Endothelial cell of umbilical vein (primary cell): ENCODE measurements around the gene VEPH1. TPM values are rescaled to one million over a fixed set of nuclear protein-coding genes. Genes with fewer than 3 reads are reported as not detected.

Experiments
- BruUV-seq: library from RNA; stranded (reverse); fragments of 400-500 nt; replicated peaks from 2 replicates; lab custom pipeline; 2021; lab: Mats Ljungman, UMichigan
- CTCF ChIA-PET: fragments of 300-600, 350-600 bp; sonication (Branson Sonifier 250); formaldehyde crosslinking; loops from one replicate; lab custom pipeline; 2021; ENCODE audit warnings: antibody characterized with exemption, inconsistent platforms; lab: Charles Lee
- POLR2A ChIA-PET: fragments of 300-600, 350-600 bp; sonication (Branson Sonifier 250); formaldehyde crosslinking; loops from one replicate; lab custom pipeline; 2021; ENCODE audit warnings: antibody characterized with exemption, inconsistent platforms; lab: Charles Lee
- DNase-seq: peaks from one replicate; pipeline ENCODE4 v3.0.0-alpha.2; 2011; ENCODE audit warnings: low read depth, low spot score
- FAIRE-seq: peaks from 2 replicates; lab custom pipeline; 2011; peaks lifted over from hg19 to GRCh38; lab: Jason Lieb, UNC
- H2AFZ ChIP-seq: 2 replicates; pipeline ENCODE4 v1.6.0; 2012; ENCODE audit warnings: low read depth, low read length, control low read depth, inconsistent platforms
- H3K27ac ChIP-seq: 2 replicates; pipeline ENCODE4 v1.5.1; 2011; ENCODE audit warnings: low read depth, mild to moderate bottlenecking, control low read depth, low read length, moderate library complexity; ENCODE audit not compliant: insufficient read depth
- H3K27me3 ChIP-seq, 2 experiments: 2 replicates each; pipeline versions ENCODE4 v1.6.0 to v1.6.1; 2011; ENCODE audit warnings: low read length in 2 of 2, mixed read lengths in 1 of 2; ENCODE audit not compliant: control insufficient read depth in 2 of 2, insufficient read depth in 2 of 2
- H3K36me3 ChIP-seq, 2 experiments: 2 replicates in 1 of 2; 3 replicates in 1 of 2; pipeline ENCODE4 v1.5.1; 2011; ENCODE audit warnings: low read length in 2 of 2, mild to moderate bottlenecking in 1 of 2, moderate library complexity in 1 of 2; ENCODE audit not compliant: control insufficient read depth in 2 of 2, insufficient read depth in 2 of 2; ENCODE audit errors: extremely low read depth in 1 of 2
- H3K4me1 ChIP-seq: 3 replicates; pipeline ENCODE4 v1.5.1; 2011; ENCODE audit warnings: mild to moderate bottlenecking, low read length; ENCODE audit not compliant: control insufficient read depth, insufficient read depth; ENCODE audit errors: extremely low read depth
- H3K4me2 ChIP-seq: 2 replicates; pipeline ENCODE4 v1.6.1; 2011; ENCODE audit warnings: low read length, control low read depth, mixed read lengths; ENCODE audit not compliant: insufficient read depth
- H3K4me3 ChIP-seq, 3 experiments: fragments of 200-600 bp in 1 of 3; sonication (generic), shearing (Covaris generic) in 1 of 3; replicated peaks in 1 of 3; 2 replicates each; pipeline ENCODE4 v1.5.1; 2011 to 2016; ENCODE audit warnings: control low read depth in 3 of 3, low read length in 3 of 3, mild to moderate bottlenecking in 2 of 3, inconsistent platforms in 1 of 3, low read depth in 1 of 3, moderate library complexity in 1 of 3; ENCODE audit not compliant: insufficient read depth in 1 of 3
- H3K79me2 ChIP-seq: 2 replicates; pipeline ENCODE4 v1.6.0; 2012; ENCODE audit warnings: low read length, inconsistent platforms; ENCODE audit not compliant: control insufficient read depth, insufficient read depth
- H3K9ac ChIP-seq: replicated peaks from 2 replicates; pipeline ENCODE3; 2011; ENCODE audit warnings: low read length, control low read depth; ENCODE audit not compliant: insufficient read depth; ENCODE audit errors: extremely low read depth
- H3K9me1 ChIP-seq: replicated peaks from 3 replicates; pipeline ENCODE4 v1.6.0; 2011; ENCODE audit warnings: mild to moderate bottlenecking, low read length; ENCODE audit not compliant: control insufficient read depth, insufficient read depth; ENCODE audit errors: extremely low read depth
- H3K9me3 ChIP-seq: replicated peaks from 2 replicates; pipeline ENCODE4 v1.5.1; 2012; ENCODE audit warnings: low read length, inconsistent platforms; ENCODE audit not compliant: control insufficient read depth, insufficient read depth
- H4K20me1 ChIP-seq: replicated peaks from 2 replicates; pipeline ENCODE3; 2011; ENCODE audit warnings: mild to moderate bottlenecking, low read length; ENCODE audit not compliant: control insufficient read depth, insufficient read depth; ENCODE audit errors: extremely low read depth
- CTCF ChIP-seq, 2 donors: IDR thresholded peaks; 1 replicate in 1 of 2; 2 replicates in 1 of 2; pipeline ENCODE4 v1.5.1; 2011; ENCODE audit warnings: low read length in 2 of 2, mild to moderate bottlenecking in 2 of 2, moderate library complexity in 2 of 2, control low read depth in 1 of 2, inconsistent platforms in 1 of 2, low read depth in 1 of 2; ENCODE audit not compliant: insufficient read depth in 1 of 2; ENCODE audit errors: extremely low read depth in 1 of 2
- EZH2 ChIP-seq: IDR thresholded peaks from 2 replicates; pipeline ENCODE4 v1.6.1; 2012; ENCODE audit warnings: borderline replicate concordance, low read depth, mild to moderate bottlenecking, moderate library complexity, low read length, inconsistent platforms; ENCODE audit not compliant: severe bottlenecking
- FOS ChIP-seq: IDR thresholded peaks from 2 replicates; pipeline ENCODE4 v1.6.1; 2011; ENCODE audit warnings: mild to moderate bottlenecking, low read length, moderate library complexity, borderline replicate concordance; ENCODE audit not compliant: insufficient read depth
- GATA2 ChIP-seq: IDR thresholded peaks from 2 replicates; pipeline ENCODE4 v1.7.0; 2011; ENCODE audit warnings: low read depth, mild to moderate bottlenecking, moderate library complexity, mixed read lengths, low read length; ENCODE audit not compliant: insufficient read length, insufficient read depth
- JUN ChIP-seq: IDR thresholded peaks from 2 replicates; pipeline ENCODE4 v1.6.1; 2011; ENCODE audit warnings: borderline replicate concordance, low read depth; ENCODE audit not compliant: insufficient read length, insufficient read depth
- MAX ChIP-seq: IDR thresholded peaks from 2 replicates; pipeline ENCODE4 v1.6.1; 2011; ENCODE audit not compliant: insufficient read depth, insufficient read length
- MYC ChIP-seq: IDR thresholded peaks from one replicate; pipeline ENCODE4 v1.6.1; 2011; ENCODE audit warnings: mild to moderate bottlenecking, low read depth, low read length
- POLR2A ChIP-seq: IDR thresholded peaks from 2 replicates; pipeline ENCODE4 v1.6.1; 2012; ENCODE audit warnings: low read depth, mild to moderate bottlenecking, control low read depth, low read length
- POLR2AphosphoS5 ChIP-seq: IDR thresholded peaks from 2 replicates; pipeline ENCODE4 v1.6.1; 2012; ENCODE audit warnings: low read depth, mild to moderate bottlenecking, control low read depth, low read length, moderate library complexity; ENCODE audit not compliant: insufficient read depth
- dilution Hi-C: fragments of 300-500 bp; cut with MboI; formaldehyde crosslinking; loops from one replicate; pipeline ENCODE4 v1.15.0; 2019; ENCODE audit warnings: low sequenced_read_pairs; ENCODE audit not compliant: extremely low pct_ligation_motif_present
- intact Hi-C: fragments of 100-400 bp; cut with micrococcal nuclease; formaldehyde crosslinking; loops from one replicate; pipeline ENCODE4 v1.10.0; 2022
- polyA plus RNA-seq, 4 experiments: library from polyadenylated mRNA; depleted of rRNA in 3 of 4; stranded (reverse) in 3 of 4; unstranded in 1 of 4; fragments of >200 nt; gene quantifications; 2 replicates each; pipeline versions ENCODE4 v1.2.1 to v1.2.3, GENCODE V29; 2011 to 2012; ENCODE audit warnings: missing spikeins in 1 of 4
- total RNA-seq: library from RNA; stranded (reverse); gene quantifications from 2 replicates; pipeline ENCODE4 v1.2.3, GENCODE V29; 2021

Gene VEPH1
- total and polyA plus RNA-seq, 2 donors (not counting 3 experiments of a cell fraction or from before 2014, with no cell fraction given): 42.9 to 136 TPM

DNA sequence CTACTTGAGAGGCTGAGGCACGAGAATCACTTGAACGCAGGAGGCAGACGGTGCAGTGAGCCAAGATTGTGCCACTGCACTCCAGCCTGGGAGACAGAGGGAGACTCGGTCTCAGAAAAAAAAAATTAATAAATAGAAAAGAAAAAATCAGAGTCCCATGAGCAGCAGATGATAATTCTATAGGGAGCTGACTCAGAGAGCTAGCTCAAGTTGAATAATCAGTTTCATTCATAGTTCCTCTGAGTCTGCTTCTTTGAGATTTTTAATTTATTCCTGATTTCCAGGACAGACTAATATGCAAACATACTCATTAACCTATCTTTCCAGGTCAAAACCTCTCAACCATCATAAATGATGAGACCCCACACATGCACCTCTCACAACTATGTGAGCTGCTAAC, 121.6 kb downstream of the VEPH1 start:
- no peak for DNase-seq
- intact Hi-C loops (no loop called here), dilution Hi-C loops (no loop called here)
- H3K27ac ChIP-seq: no peak overlapping the region
- no TSS peak for BruUV-seq
- H3K4me3 ChIP-seq: no peak overlapping the region
- POLR2A ChIA-PET: no interaction called here
- H4K20me1 ChIP-seq: no peaks in the 10 kb centered on the region
- TF ChIP-seq MYC (no peak), EZH2 (no peak), GATA2 (no peak), JUN (no peak), MAX (no peak), POLR2AphosphoS5 (no peak), CTCF (IDR thresholded peaks at IDR 0.05; ENCODE audit: extremely low read depth in 1 of 2, insufficient read depth in 1 of 2, low read depth in 1 of 2, low read length in 2 of 2) (no peak), FOS (no peak), POLR2A (no peak)
- H3K79me2 ChIP-seq: no peaks in the 10 kb centered on the region
- no peaks in the 10 kb centered on the region for H3K9me1 ChIP-seq
- no peak overlapping the region for H2AFZ ChIP-seq
- peaks cover 3% of the 10 kb centered on the region for H3K4me1 ChIP-seq
- no peak overlapping the region for H3K4me2 ChIP-seq
- H3K9ac ChIP-seq: no peak overlapping the region
- H3K36me3 ChIP-seq: peaks cover 4% of the 10 kb centered on the region in 2 experiments
- no peaks in the 10 kb centered on the region for H3K27me3 ChIP-seq
- H3K9me3 ChIP-seq: no peaks in the 10 kb centered on the region
- FAIRE-seq: no peak
- CTCF ChIA-PET: interaction anchor here (1.2 kb wide), 1 partner anchor 51 kb away, joined by 3 read pairs; no protein-coding TSS in a partner anchor
